Left colon (tissue), 2 donors: ENCODE results near the gene TPI1. TPM values are rescaled to one million over a fixed set of nuclear protein-coding genes. Genes with fewer than 3 reads are reported as not detected.

Source experiments
- total RNA-seq, 2 donors: library from RNA; stranded (reverse); fragmentation: NEBNext Ultra II Directional; extraction: Animal tissue kit (Norgen Biotek cat#: 25700); gene quantifications; one replicate each; pipeline ENCODE4 v1.2.1, GENCODE V29; 2021
- donor health status: DM: no; HTN: no; CAD: no.
- donor health status: DM: yes; HTN: yes; CAD: no.

The TPI1 gene
- total RNA-seq, 2 donors from 2014 or later: 702 to 720 TPM

Other genes starting within 250 kb of the TPI1 start
- gene LPAR5, start 231.6 kb upstream of the TPI1 start, total RNA-seq: 10 to 100 TPM; 25.6 to 26.7 TPM
- gene ACRBP, start 220.1 kb upstream of the TPI1 start, total RNA-seq: 1 to 10 TPM; 2.9 to 3.4 TPM
- 10 to 100 TPM; 23.6 to 38.9 TPM for gene ING4, start 204.4 kb upstream of the TPI1 start, total RNA-seq
- gene ZNF384, start 178.2 kb upstream of the TPI1 start, total RNA-seq: 10 to 100 TPM; 47.8 to 51.4 TPM
- under 1 TPM; 0.52 to 0.67 TPM for gene PIANP, start 166.7 kb upstream of the TPI1 start, total RNA-seq
- 10 to 100 TPM; 37.2 to 40.8 TPM for gene COPS7A, start 143.5 kb upstream of the TPI1 start, total RNA-seq
- gene MLF2, start 114.4 kb upstream of the TPI1 start, total RNA-seq: 100 to 1,000 TPM; 167 to 180 TPM
- gene PTMS, start 101.2 kb upstream of the TPI1 start, total RNA-seq: 100 to 1,000 TPM in 1 of 2 donors, 10 to 100 TPM in 1; 89.6 to 123 TPM
- 1 to 10 TPM in 1 of 2 donors, under 1 TPM in 1; 0.89 to 1.6 TPM for gene LAG3, start 95.0 kb upstream of the TPI1 start, total RNA-seq
- gene CD4, start 78.0 kb upstream of the TPI1 start, total RNA-seq: 10 to 100 TPM in 1 of 2 donors, 1 to 10 TPM in 1; 4.3 to 18.1 TPM
- gene GPR162, start 45.7 kb upstream of the TPI1 start, total RNA-seq: 1 to 10 TPM; 1.3 to 4.3 TPM
- 1 to 10 TPM; 4.3 to 6.3 TPM for gene P3H3, start 39.1 kb upstream of the TPI1 start, total RNA-seq
- gene GNB3, start 26.6 kb upstream of the TPI1 start, total RNA-seq: 1 to 10 TPM; 1.1 to 1.5 TPM
- gene CDCA3, start 16.2 kb upstream of the TPI1 start, total RNA-seq: 10 to 100 TPM in 1 of 2 donors, 1 to 10 TPM in 1; 4.4 to 10.5 TPM
- 10 to 100 TPM; 68.5 to 81.4 TPM for gene USP5, start 15.4 kb upstream of the TPI1 start, total RNA-seq
- 10 to 100 TPM; 11.7 to 11.8 TPM for gene SPSB2, start 5.8 kb downstream of the TPI1 start, total RNA-seq
- gene LRRC23, start 37.3 kb downstream of the TPI1 start, total RNA-seq: 1 to 10 TPM; 2.9 to 4.3 TPM
- gene ENO2, start 47.0 kb downstream of the TPI1 start, total RNA-seq: 10 to 100 TPM in 1 of 2 donors, 1 to 10 TPM in 1; 3.1 to 10.9 TPM
- gene ATN1, start 60.4 kb downstream of the TPI1 start, total RNA-seq: 10 to 100 TPM; 64.6 to 78.9 TPM
- not detected for gene RNU7-1, start 76.3 kb downstream of the TPI1 start, total RNA-seq
- 100 to 1,000 TPM; 151 to 168 TPM for gene C12orf57, start 76.5 kb downstream of the TPI1 start, total RNA-seq
- gene PTPN6, start 83.8 kb downstream of the TPI1 start, total RNA-seq: 10 to 100 TPM; 40.0 to 43.9 TPM
- gene PHB2, start 103.1 kb downstream of the TPI1 start, total RNA-seq: 100 to 1,000 TPM; 202 to 249 TPM
- 10 to 100 TPM; 31.6 to 34.1 TPM for gene EMG1, start 103.4 kb downstream of the TPI1 start, total RNA-seq
- 10 to 100 TPM; 87.1 to 87.9 TPM for gene LPCAT3, start 150.9 kb downstream of the TPI1 start, total RNA-seq
- 100 to 1,000 TPM in 1 of 2 donors, 10 to 100 TPM in 1; 54.9 to 109 TPM for gene C1S, start 193.2 kb downstream of the TPI1 start, total RNA-seq
- 100 to 1,000 TPM in 1 of 2 donors, 10 to 100 TPM in 1; 63.1 to 129 TPM for gene C1R, start 224.9 kb downstream of the TPI1 start, total RNA-seq
- 10 to 100 TPM; 48.6 to 52.7 TPM for gene C1RL, start 241.7 kb downstream of the TPI1 start, total RNA-seq